HG02870 (cell line): ENCODE data around the gene C1orf198.

Source experiments
- ATAC-seq: cut with Tn5 transposase; IDR thresholded peaks from one replicate; pipeline ENCODE4 v1.9.1; 2021; ENCODE audit warnings: mild to moderate bottlenecking, moderate library complexity; ENCODE audit not compliant: unreplicated experiment

The C1orf198 gene

GRCh38 chr1:230790026-230790425, 78.3 kb downstream of the C1orf198 start:
- no peak for ATAC-seq

DNA sequence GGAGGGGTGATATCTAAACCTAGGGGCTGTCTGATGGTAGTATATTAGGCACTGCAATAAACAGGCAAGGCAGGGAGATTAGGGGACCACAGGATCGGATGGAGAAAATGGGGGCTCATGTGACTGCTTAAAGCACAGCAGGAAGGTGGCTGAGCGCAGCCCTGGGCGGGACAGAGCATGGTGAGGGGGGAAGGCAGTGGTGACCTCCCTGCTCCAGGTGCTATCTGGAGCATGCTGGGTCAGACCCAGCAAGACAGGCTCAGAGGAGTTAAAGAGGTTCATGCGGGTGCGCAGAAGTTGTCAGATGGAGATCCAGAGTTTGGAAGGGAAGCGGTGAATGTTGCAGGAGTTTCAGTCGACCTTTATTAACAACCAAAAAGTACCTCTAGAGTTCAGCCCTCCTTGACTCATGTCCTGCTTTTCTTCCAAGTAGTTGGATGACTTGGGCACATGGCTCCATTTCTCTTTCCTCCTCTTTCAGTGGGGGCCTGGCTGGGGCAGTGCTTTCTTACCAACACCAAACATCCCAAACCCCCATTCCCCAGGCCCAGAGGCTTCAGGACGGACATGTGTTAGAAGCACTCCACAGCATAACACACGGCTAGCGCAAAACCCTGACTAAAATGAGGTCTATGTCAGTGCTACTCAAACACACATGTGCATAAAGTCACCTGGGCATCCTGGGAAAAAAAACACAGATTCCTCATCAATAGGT, 79.6 kb downstream of the C1orf198 start:
- ATAC-seq, result no peak

- ATAC-seq, result no peak
These were observed 80.8 kb downstream of the C1orf198 start for GRCh38 chr1:230787471-230787870.
